Measurements from ENCODE around the gene ZNF100. TPM values are rescaled to one million over a fixed set of nuclear protein-coding genes. Genes with fewer than 3 reads are reported as not detected.

Gene ZNF100
- total RNA-seq (2021; ENCODE audit: unreplicated experiment) (8.5 TPM), Bru-seq, nascent RNA (percentile 72 among the genes with signal in this experiment), BruChase-seq, experiment 1, labeled RNA remaining after a 6-hour chase (percentile 68 among the genes with signal in this experiment), BruChase-seq, experiment 2, labeled RNA remaining after a 2-hour chase (percentile 73 among the genes with signal in this experiment)
- polyA plus RNA-seq (2012) = 1.8 and 3.4 TPM in 2 replicates
- long read RNA-seq, full-length matches to known transcripts = 1 of 20 reads
- long read RNA-seq, partial matches to known transcripts = 2 of 20 reads
- long read RNA-seq, other reads (novel, unspliced or antisense) = 17 of 20 reads

- peak within 1 kb of the TSS; percentile 82 for H3K4me2 ChIP-seq (ENCODE audit: low read length)
- peak; percentile 93 for DNase-seq (ENCODE audit: low read depth, low spot score)
- H3K4me1 ChIP-seq (ENCODE audit: control insufficient read depth in 1 of 2, insufficient read depth in 2 of 2, low read length in 2 of 2) = peaks cover 5 to 6% of the 10 kb centered on the region in 2 experiments; a peak in 2 of 4 replicates
- POLR2A ChIA-PET = interaction anchor here (1.4 kb wide), 1 partner anchor 438 kb away, joined by 4 read pairs; the partner anchor contains the start of gene ZNF708
- no peaks in the 10 kb centered on the region for H4K20me1 ChIP-seq (ENCODE audit: insufficient read depth)
- CTCF ChIA-PET = no interaction called here
- H3K4me3 ChIP-seq (replicated peaks in 1 of 2; ENCODE audit: low read depth in 1 of 2, low read length in 2 of 2) = peak within 1 kb of the TSS; percentile 84 to 94
- RAD21 ChIA-PET (ENCODE audit: low non-redundant PET in 1 of 2, low total read pairs in 2 of 2, uncharacterized antibody in 2 of 2, unreplicated experiment in 2 of 2) = no interaction called here
- no peaks in the 10 kb centered on the region for H3K27me3 ChIP-seq (ENCODE audit: insufficient read depth, low read length)
- TF ChIP-seq EGR1 (IDR thresholded peaks at IDR 0.05; ENCODE audit: low read depth) = no peak
- TF ChIP-seq ELF1 (IDR thresholded peaks at IDR 0.05; ENCODE audit: borderline replicate concordance, low read depth) = peak; percentile 83
- TF ChIP-seq POLR2A (IDR thresholded peaks at IDR 0.05; ENCODE audit: borderline replicate concordance, extremely low read depth, insufficient read depth, insufficient read length) = no peak
- TF ChIP-seq YY1 (IDR thresholded peaks at IDR 0.05; ENCODE audit: extremely low read depth, insufficient replicate concordance, low read depth, low read length) = peak; percentile 71
- TF ChIP-seq ATF3 (IDR thresholded peaks at IDR 0.05) = no peak
- peak; percentile 41; the same call in 1 of the 2 replicates for TF ChIP-seq ZFX (IDR thresholded peaks at IDR 0.05)
- peak; percentile 55; the same call in 1 of the 2 replicates for TF ChIP-seq SIN3A (IDR thresholded peaks at IDR 0.05; ENCODE audit: low read depth)
- TF ChIP-seq POLR2AphosphoS5 (IDR thresholded peaks at IDR 0.05; ENCODE audit: low read depth, low read length) = peak; percentile 61
- no peak for TF ChIP-seq REST (IDR thresholded peaks at IDR 0.05; ENCODE audit: low read depth)
- no peak for TF ChIP-seq EZH2phosphoT487 (IDR thresholded peaks at IDR 0.05; ENCODE audit: borderline replicate concordance)
- TF ChIP-seq ZNF274 (IDR thresholded peaks at IDR 0.05; ENCODE audit: low read depth, low read length) = no peak
- TF ChIP-seq SP1 (IDR thresholded peaks at IDR 0.05; ENCODE audit: low read depth) = peak; percentile 77; the same call in 1 of the 2 replicates
- no peak for TF ChIP-seq ZBTB33 (IDR thresholded peaks at IDR 0.05; ENCODE audit: extremely low read depth, insufficient replicate concordance, low read length)
- intact Hi-C loops (cut with micrococcal nuclease) = loop anchor here (5.0 kb wide), 1 partner anchor 760 kb away; no protein-coding TSS in a partner anchor
- H3K27ac ChIP-seq (ENCODE audit: low read depth, low read length) = peak within 1 kb of the TSS; percentile 83
- H3K9me2 ChIP-seq (ENCODE audit: insufficient read depth) = no peaks in the 10 kb centered on the region
- H2AFZ ChIP-seq (ENCODE audit: low read depth, low read length, poor library complexity, severe bottlenecking) = peak within 1 kb of the TSS; percentile 90
- peaks cover 21% of the 10 kb centered on the region for H3K79me2 ChIP-seq (ENCODE audit: insufficient read depth, low read length)
- TSS peak; percentile 50 for BruUV-seq (replicated peaks)
- H3K36me3 ChIP-seq (ENCODE audit: control insufficient read depth in 1 of 2, insufficient read depth in 2 of 2, low read length in 2 of 2) = peaks cover 7 to 12% of the 10 kb centered on the region in 2 experiments
- no peaks in the 10 kb centered on the region for H3K9me3 ChIP-seq (ENCODE audit: control insufficient read depth in 1 of 2, insufficient read depth in 1 of 2, low read depth in 1 of 2, low read length in 2 of 2)
- H3K9ac ChIP-seq (ENCODE audit: low read length) = peak within 1 kb of the TSS; percentile 73
- ATAC-seq = peak; percentile 97
Measured at GRCh38 chr19:21767065-21767800, at the start of gene ZNF100. ZNF100 (minus strand) TSS chr19:21767579; CDS start chr19:21767429, 150 bp downstream.

Data from HCT116 (cell line).